Measurements from ENCODE around the gene CDH13.

DNA sequence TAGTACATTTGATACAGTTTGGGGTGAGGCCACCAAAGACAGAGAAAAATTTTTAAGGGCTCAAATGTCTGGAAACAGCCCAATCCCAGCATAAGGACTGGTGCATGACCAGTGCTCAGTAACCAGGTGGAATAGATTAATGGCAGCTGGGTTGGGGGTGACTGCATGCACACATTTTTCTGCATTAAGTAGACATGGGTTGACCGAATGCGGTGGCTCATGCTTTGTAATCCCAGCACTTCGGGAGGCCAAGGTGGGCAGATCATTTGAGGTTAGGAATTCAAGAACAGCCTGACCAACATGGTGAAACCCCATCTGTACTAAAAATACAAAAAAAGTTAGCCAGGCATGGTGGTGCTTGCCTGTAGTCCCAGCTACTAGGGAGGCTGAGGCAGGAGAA lies 1060.0 kb downstream of the CDH13 start:
- TF ChIP-seq, protein P1, sequence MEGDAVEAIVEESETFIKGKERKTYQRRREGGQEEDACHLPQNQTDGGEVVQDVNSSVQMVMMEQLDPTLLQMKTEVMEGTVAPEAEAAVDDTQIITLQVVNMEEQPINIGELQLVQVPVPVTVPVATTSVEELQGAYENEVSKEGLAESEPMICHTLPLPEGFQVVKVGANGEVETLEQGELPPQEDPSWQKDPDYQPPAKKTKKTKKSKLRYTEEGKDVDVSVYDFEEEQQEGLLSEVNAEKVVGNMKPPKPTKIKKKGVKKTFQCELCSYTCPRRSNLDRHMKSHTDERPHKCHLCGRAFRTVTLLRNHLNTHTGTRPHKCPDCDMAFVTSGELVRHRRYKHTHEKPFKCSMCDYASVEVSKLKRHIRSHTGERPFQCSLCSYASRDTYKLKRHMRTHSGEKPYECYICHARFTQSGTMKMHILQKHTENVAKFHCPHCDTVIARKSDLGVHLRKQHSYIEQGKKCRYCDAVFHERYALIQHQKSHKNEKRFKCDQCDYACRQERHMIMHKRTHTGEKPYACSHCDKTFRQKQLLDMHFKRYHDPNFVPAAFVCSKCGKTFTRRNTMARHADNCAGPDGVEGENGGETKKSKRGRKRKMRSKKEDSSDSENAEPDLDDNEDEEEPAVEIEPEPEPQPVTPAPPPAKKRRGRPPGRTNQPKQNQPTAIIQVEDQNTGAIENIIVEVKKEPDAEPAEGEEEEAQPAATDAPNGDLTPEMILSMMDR (IDR thresholded peaks at IDR 0.05 in 4 of 5, conservative IDR thresholded peaks at IDR 0.05 in 1 of 5) = no peak
- no peak for TF ChIP-seq POLR2A (IDR thresholded peaks at IDR 0.05)
